Retina (tissue), 1 donor: ENCODE results near the gene LRP5.

Experiments used
- DNase-seq: peaks from one replicate; pipeline ENCODE4 v3.0.0-alpha.2; 2016

The LRP5 gene

GRCh38 chr11:68309621-68310185 lies 2.7 kb upstream of the LRP5 start:
- DNase-seq = no peak

- DNase-seq = no peak
Observed at GRCh38 chr11:68311160-68312116, 953 bp upstream of the LRP5 start.

- DNase-seq = no peak
Observed at GRCh38 chr11:68312780-68313573, 586 bp downstream of the LRP5 start.

GRCh38 chr11:68313574-68314202 lies 1.3 kb downstream of the LRP5 start:
- peak; percentile 75 for DNase-seq

- peak; percentile 71 for DNase-seq
Observed at GRCh38 chr11:68314203-68315170, 2.1 kb downstream of the LRP5 start.

- peak; percentile 52 for DNase-seq
Observed at GRCh38 chr11:68315171-68315920, 3.0 kb downstream of the LRP5 start.

- no peak for DNase-seq
Observed at GRCh38 chr11:68317147-68317785, 4.9 kb downstream of the LRP5 start.

- no peak for DNase-seq
Observed at GRCh38 chr11:68321293-68322051, 9.1 kb downstream of the LRP5 start.

- DNase-seq = no peak
Observed at GRCh38 chr11:68322052-68322430, 9.7 kb downstream of the LRP5 start.

- DNase-seq = no peak
Observed at GRCh38 chr11:68324241-68324640, 11.8 kb downstream of the LRP5 start.

- DNase-seq = no peak
Observed at GRCh38 chr11:68324695-68325094, 12.3 kb downstream of the LRP5 start.

- DNase-seq = peak; percentile 60
Observed at GRCh38 chr11:68325183-68325906, 13.0 kb downstream of the LRP5 start.

GRCh38 chr11:68325907-68326220 lies 13.5 kb downstream of the LRP5 start:
- DNase-seq = peak; percentile 51

GRCh38 chr11:68326334-68327215 lies 14.2 kb downstream of the LRP5 start:
- DNase-seq = peak; percentile 40

GRCh38 chr11:68327586-68328370 lies 15.4 kb downstream of the LRP5 start:
- peak; percentile 76 for DNase-seq

GRCh38 chr11:68328374-68329091 lies 16.1 kb downstream of the LRP5 start:
- peak; percentile 90 for DNase-seq

GRCh38 chr11:68329536-68329935 lies 17.1 kb downstream of the LRP5 start:
- no peak for DNase-seq
